Stimulated activated CD4-positive, alpha-beta T cell treated with anti-CD3 and anti-CD28 coated beads, Interleukin-12 subunit alpha, Interleukin-12 subunit beta, amount 100 ng/mL, for 24 hours (primary cell): Measurements from ENCODE around the gene KCTD21.

Experiments
- DNase-seq, 2 experiments: peaks; one replicate each; pipeline ENCODE4 v3.0.0-alpha.2; 2020; ENCODE audit warnings: low read depth in 2 of 2

KCTD21 gene

DNA sequence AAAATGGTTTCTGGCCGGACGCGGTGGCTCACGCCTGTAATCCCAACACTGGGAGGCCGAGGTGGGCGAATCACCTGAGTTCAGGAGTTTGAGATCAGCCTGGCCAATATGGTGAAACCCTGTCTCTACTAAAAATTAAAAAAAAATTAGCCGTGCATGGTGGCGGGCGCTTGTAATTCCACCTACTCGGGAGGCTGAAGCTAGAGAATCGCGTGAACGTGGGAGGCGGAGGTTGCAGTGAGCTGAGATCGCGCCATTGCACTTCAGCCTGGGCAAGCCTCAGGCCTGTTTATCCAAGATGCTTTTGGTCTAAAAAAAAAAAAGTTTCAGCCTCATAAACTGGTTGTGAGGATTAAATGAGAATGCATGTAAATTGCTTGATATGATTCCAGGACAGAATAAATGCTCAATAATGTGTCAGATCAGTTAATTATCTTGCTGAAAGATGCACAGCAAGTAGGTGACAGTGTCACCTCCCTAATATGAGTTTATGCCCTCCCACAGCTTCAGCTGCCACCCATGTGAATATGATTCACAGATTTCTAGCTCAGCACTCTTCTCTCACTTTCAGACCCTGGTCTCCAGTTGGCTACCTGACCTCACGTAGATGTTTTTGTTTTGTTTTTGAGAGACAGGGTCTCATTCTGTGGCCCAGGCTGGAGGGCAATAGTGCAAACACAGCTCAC lies 47.9 kb downstream of the KCTD21 start:
- DNase-seq = peak in 1 of 2 experiments; percentile 5

- DNase-seq = peak; percentile 94 to 96
Observed at GRCh38 chr11:78139422-78140391, 48.7 kb downstream of the KCTD21 start, which contains the start of gene ALG8. Gene ALG8 (minus strand): TSS chr11:78139626. CDS start chr11:78139588, 38 bp downstream.

- peak in 1 of 2 experiments; percentile 27 for DNase-seq
Observed at GRCh38 chr11:78138694-78139421, 49.6 kb downstream of the KCTD21 start.

GRCh38 chr11:78138291-78138690 lies 50.1 kb downstream of the KCTD21 start:
- no peak for DNase-seq

- DNase-seq = no peak
Observed at GRCh38 chr11:78132475-78132874, 56.0 kb downstream of the KCTD21 start.

- DNase-seq = no peak
Observed at GRCh38 chr11:78131956-78132355, 56.5 kb downstream of the KCTD21 start.

DNA sequence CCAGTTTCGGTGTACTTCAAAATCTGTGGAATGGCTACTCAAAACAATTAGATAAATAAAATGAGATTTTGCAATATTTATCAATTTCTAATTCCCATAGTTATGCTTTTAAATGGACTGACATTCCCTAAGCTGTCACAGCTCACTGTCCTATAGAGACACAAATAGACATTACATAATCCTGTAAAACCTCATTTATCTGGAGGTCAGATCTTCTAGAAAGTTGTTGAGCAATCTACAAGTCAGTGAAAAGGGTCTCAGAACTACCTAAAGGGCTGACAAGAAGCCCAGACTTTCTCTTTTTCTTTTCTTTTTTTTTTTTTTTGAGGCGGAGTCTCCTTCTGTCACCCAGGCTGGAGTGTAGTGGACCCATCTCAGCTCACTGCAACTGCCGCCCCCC lies 61.0 kb downstream of the KCTD21 start:
- no peak for DNase-seq
